Kidney capillary endothelial cell (primary cell): ENCODE results near the gene ARL5A.
A peak's percentile ranks its signal among the peaks of the same experiment; 100 is the strongest.

Experiments used
- DNase-seq: peaks from one replicate; pipeline ENCODE4 v3.0.0-alpha.2; 2018; ENCODE audit warnings: low spot score

ARL5A gene

GRCh38 chr2:151766437-151767153 is 61.6 kb downstream of the ARL5A start:
- peak; percentile 32 for DNase-seq

GRCh38 chr2:151765760-151766410 is 62.3 kb downstream of the ARL5A start:
- no peak for DNase-seq

GRCh38 chr2:151762694-151763093 is 65.5 kb downstream of the ARL5A start:
- DNase-seq, result no peak

GRCh38 chr2:151761687-151762086 is 66.5 kb downstream of the ARL5A start:
- no peak for DNase-seq

- DNase-seq, result no peak
Measured at GRCh38 chr2:151761193-151761592, 67.0 kb downstream of the ARL5A start.

- DNase-seq, result no peak
Measured at GRCh38 chr2:151760139-151760650, 68.0 kb downstream of the ARL5A start.

- DNase-seq, result no peak
Measured at GRCh38 chr2:151758744-151759143, 69.5 kb downstream of the ARL5A start.

GRCh38 chr2:151757861-151758260 is 70.4 kb downstream of the ARL5A start:
- no peak for DNase-seq

GRCh38 chr2:151756820-151757219 is 71.4 kb downstream of the ARL5A start:
- DNase-seq, result no peak

GRCh38 chr2:151754253-151754897 is 73.8 kb downstream of the ARL5A start:
- DNase-seq, result no peak

- DNase-seq, result no peak
Measured at GRCh38 chr2:151753540-151753939, 74.7 kb downstream of the ARL5A start.
